ENCODE data around the gene BBC3. TPM values are rescaled to one million over a fixed set of nuclear protein-coding genes. Genes with fewer than 3 reads are reported as not detected.

The BBC3 gene
- total RNA-seq, 4 donors from 2014 or later, result 0.48 to 3.2 (median 2.6) TPM

DNA sequence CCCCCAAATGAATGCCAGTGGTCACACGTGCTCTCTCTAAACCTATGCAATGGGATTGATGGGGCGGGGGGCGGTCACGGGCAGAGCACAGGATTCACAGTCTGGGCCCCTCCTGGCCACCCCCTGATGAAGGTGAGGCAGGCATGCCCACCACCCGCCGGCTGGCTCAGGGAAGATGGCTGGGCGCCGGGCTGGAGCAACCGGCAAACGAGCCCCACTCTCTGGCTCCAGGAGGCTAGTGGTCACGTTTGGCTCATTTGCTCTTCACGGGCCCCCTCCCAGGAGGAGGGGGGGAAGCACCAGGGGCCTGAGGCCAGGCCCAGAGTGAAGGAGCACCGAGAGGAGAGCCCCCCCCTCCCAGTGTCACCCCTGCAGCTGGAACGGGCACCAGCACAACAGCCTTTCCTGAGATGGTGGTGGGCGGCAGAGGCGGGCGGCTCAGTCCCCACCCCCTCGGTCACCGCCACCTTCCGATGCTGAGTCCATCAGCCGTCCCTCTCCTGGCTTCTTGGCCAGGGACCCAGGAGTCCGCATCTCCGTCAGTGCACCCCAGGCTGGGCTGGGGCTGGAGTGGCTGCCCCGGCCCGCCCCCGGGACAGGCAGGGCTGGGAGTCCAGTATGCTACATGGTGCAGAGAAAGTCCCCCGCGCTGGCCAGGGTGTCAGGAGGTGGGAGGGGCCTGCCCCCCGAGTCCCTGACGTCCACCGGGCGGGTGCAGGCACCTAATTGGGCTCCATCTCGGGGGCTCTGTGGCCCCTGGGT lies 9.7 kb downstream of the BBC3 start:
- 80% methylated on average over 1 of the region's 33 CpGs; no CpG with 5 or more reads in 1 of the 2 donors for WGBS, 2 donors
- Histone ChIP-seq H3K36me3 (peaks cover 0 to 25% (median 8%) of the 10 kb centered on the region in 3 donors), H3K9me3 (no peaks in the 10 kb centered on the region), H3K27ac (no peak overlapping the region), H3K27me3 (no peaks in the 10 kb centered on the region), H3K4me1 (peaks cover 1 to 12% (median 4%) of the 10 kb centered on the region in 3 donors), H3K4me3 (no peak overlapping the region)
- intact Hi-C loops (cut with DNase I), result no loop called here
- DNase-seq, result no peak
- TF ChIP-seq POLR2A (IDR thresholded peaks at IDR 0.05), result no peak
- TF ChIP-seq, protein P1, sequence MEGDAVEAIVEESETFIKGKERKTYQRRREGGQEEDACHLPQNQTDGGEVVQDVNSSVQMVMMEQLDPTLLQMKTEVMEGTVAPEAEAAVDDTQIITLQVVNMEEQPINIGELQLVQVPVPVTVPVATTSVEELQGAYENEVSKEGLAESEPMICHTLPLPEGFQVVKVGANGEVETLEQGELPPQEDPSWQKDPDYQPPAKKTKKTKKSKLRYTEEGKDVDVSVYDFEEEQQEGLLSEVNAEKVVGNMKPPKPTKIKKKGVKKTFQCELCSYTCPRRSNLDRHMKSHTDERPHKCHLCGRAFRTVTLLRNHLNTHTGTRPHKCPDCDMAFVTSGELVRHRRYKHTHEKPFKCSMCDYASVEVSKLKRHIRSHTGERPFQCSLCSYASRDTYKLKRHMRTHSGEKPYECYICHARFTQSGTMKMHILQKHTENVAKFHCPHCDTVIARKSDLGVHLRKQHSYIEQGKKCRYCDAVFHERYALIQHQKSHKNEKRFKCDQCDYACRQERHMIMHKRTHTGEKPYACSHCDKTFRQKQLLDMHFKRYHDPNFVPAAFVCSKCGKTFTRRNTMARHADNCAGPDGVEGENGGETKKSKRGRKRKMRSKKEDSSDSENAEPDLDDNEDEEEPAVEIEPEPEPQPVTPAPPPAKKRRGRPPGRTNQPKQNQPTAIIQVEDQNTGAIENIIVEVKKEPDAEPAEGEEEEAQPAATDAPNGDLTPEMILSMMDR (IDR thresholded peaks at IDR 0.05), result no peak

DNA sequence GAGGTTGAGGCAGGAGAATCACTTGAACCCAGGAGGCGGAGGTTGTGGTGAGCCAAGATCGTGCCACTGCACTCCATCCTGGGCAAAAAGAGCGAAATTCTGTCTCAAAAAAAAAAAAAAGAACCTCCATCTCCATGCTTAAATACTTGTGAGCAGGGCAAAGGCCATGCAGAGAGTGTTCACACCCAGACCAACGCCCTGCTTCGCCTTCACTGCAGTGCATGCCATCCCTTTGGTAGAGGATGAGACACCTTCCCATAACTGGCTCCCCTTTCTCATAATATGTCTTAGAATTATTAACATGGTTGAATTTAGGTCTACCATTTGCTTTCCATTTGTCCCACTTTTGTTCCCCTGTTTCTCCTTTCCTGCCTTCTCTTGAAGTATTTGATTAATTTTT lies 15.4 kb downstream of the BBC3 start:
- no peak for DNase-seq
- Histone ChIP-seq H3K4me1 (peaks cover 0 to 6% (median 3%) of the 10 kb centered on the region in 3 donors), H3K27me3 (no peaks in the 10 kb centered on the region), H3K9me3 (no peaks in the 10 kb centered on the region), H3K36me3 (peaks cover 0 to 5% (median 0%) of the 10 kb centered on the region in 3 donors), H3K27ac (no peak overlapping the region), H3K4me3 (no peak overlapping the region)
- no peak for TF ChIP-seq POLR2A (IDR thresholded peaks at IDR 0.05)
- TF ChIP-seq, protein P1 (IDR thresholded peaks at IDR 0.05), result no peak
- WGBS, 2 donors, result 93 to 99% methylated on average over 5 of the region's 5 CpGs
- intact Hi-C loops (cut with DNase I), result no loop called here

DNA sequence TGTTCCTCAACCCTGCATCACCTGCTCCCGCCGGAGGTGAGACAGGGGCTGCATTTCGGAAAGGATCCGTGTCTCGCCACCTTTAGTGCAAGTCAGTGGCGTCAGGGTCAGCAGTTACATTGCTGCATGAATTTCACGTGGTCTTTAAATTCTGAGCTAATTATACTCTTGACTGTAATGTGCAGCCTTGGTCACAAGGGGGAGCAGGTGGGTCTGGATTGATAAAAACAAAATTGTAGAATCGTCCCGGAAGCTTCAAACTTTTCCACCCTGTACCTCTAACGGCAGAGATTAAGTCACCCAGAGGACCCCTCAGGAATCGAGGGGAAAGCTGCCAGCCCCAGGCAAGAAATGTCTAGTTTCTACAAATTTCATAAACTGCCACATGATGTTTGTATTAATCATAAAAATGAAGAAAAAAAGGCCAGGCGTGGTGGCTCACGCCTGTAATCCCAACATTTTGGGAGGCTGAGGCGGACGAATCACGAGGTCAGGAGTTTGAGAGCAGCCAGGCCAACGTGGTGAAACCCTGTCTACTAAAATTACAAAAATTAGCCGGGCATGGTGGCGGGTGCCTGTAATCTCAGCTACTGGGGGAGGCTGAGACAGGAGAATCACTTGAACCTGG lies 20.2 kb downstream of the BBC3 start:
- DNase-seq, result no peak
- no peaks in the 10 kb centered on the region for H3K9me3 ChIP-seq
- intact Hi-C loops (cut with DNase I), result no loop called here
- H3K36me3 ChIP-seq, result peaks cover 0 to 47% (median 6%) of the 10 kb centered on the region in 3 donors
- H3K27me3 ChIP-seq, result no peaks in the 10 kb centered on the region
- peaks cover 0 to 10% (median 5%) of the 10 kb centered on the region in 3 donors for H3K4me1 ChIP-seq
- no peak for TF ChIP-seq POLR2A (IDR thresholded peaks at IDR 0.05)
- TF ChIP-seq, protein P1 (IDR thresholded peaks at IDR 0.05), result peak; percentile 85 to 89 (median 88)
- H3K27ac ChIP-seq, result peak overlapping the region in 3 of 4 donors; percentile 54 to 59 (median 54)
- H3K4me3 ChIP-seq, result no peak overlapping the region
- WGBS, 2 donors, result 19 to 29% methylated on average over 17 to 19 of the region's 19 CpGs

DNA sequence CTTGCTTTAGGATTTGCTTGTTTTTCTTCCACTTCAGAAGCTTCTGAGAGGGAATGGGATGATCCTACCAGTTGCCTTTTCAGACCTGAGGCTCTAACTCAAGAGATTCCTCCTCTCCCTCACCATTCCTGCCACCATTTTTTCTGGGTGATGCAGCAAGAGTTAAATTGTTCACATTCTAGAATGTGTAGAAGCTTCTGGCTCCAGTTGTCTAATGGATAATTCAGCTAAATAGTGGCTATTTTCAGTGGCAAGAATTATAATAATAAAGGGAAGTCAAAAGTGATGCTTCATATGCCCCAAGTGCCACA lies 20.9 kb downstream of the BBC3 start:
- Histone ChIP-seq H3K4me1 (peaks cover 0 to 10% (median 5%) of the 10 kb centered on the region in 3 donors), H3K4me3 (no peak overlapping the region), H3K36me3 (peaks cover 0 to 54% (median 6%) of the 10 kb centered on the region in 3 donors), H3K9me3 (no peaks in the 10 kb centered on the region), H3K27ac (peak overlapping the region in 2 of 4 donors; percentile 12 to 30), H3K27me3 (no peaks in the 10 kb centered on the region)
- DNase-seq, result no peak
- intact Hi-C loops (cut with DNase I), result no loop called here
- TF ChIP-seq POLR2A (IDR thresholded peaks at IDR 0.05), result no peak
- TF ChIP-seq, protein P1 (IDR thresholded peaks at IDR 0.05), result no peak
